ENCODE data around the gene EFNB3.

EFNB3 gene

GRCh38 chr17:7716901-7717755 lies 12.1 kb downstream of the EFNB3 start, which contains the start of gene DNAH2:
TSS of gene DNAH2 (plus strand) at chr17:7717744. CDS start at chr17:7719735, 1,991 bp downstream.
- ATAC-seq, result peak; percentile 88
- TF ChIP-seq TCF4 (CRISPR knock-in tag; IDR thresholded peaks at IDR 0.05; ENCODE audit: borderline replicate concordance), result peak; percentile 62; the same call in 1 of the 2 replicates
- TF ChIP-seq PATZ1 (CRISPR knock-in tag; IDR thresholded peaks at IDR 0.05; ENCODE audit: borderline replicate concordance), result peak; percentile 50; the same call in 1 of the 2 replicates
- TF ChIP-seq PPARA (CRISPR knock-in tag; IDR thresholded peaks at IDR 0.05; ENCODE audit: borderline replicate concordance), result no peak
- TF ChIP-seq TSHZ2 (CRISPR knock-in tag; IDR thresholded peaks at IDR 0.05), result peak; percentile 57; the same call in 1 of the 2 replicates

GRCh38 chr17:7717756-7718350 lies 12.9 kb downstream of the EFNB3 start:
- peak; percentile 26 for ATAC-seq
- TF ChIP-seq RARB (CRISPR knock-in tag; IDR thresholded peaks at IDR 0.05), result no peak
- TF ChIP-seq ISL1 (CRISPR knock-in tag; IDR thresholded peaks at IDR 0.05), result no peak
- TF ChIP-seq ESRRG (CRISPR knock-in tag; IDR thresholded peaks at IDR 0.05), result no peak
- TF ChIP-seq ZC3H10 (CRISPR knock-in tag; IDR thresholded peaks at IDR 0.05), result no peak
- TF ChIP-seq ZFP3 (CRISPR knock-in tag; IDR thresholded peaks at IDR 0.05), result no peak
- no peak for TF ChIP-seq CSDC2 (CRISPR knock-in tag; IDR thresholded peaks at IDR 0.05)
- TF ChIP-seq ZFP30 (CRISPR knock-in tag; IDR thresholded peaks at IDR 0.05), result no peak
- TF ChIP-seq ZNF565 (CRISPR knock-in tag; conservative IDR thresholded peaks at IDR 0.05; ENCODE audit: low read depth), result no peak
- no peak for TF ChIP-seq ARNTL (CRISPR knock-in tag; IDR thresholded peaks at IDR 0.05; ENCODE audit: borderline replicate concordance, low read depth)
- no peak for TF ChIP-seq ZNF70 (CRISPR knock-in tag; IDR thresholded peaks at IDR 0.05)
- TF ChIP-seq PPARA (CRISPR knock-in tag; IDR thresholded peaks at IDR 0.05; ENCODE audit: borderline replicate concordance), result no peak
- no peak for TF ChIP-seq BACH2 (CRISPR knock-in tag; IDR thresholded peaks at IDR 0.05; ENCODE audit: borderline replicate concordance)
- no peak for TF ChIP-seq PATZ1 (CRISPR knock-in tag; IDR thresholded peaks at IDR 0.05; ENCODE audit: borderline replicate concordance)
- TF ChIP-seq SNAI2 (CRISPR knock-in tag; IDR thresholded peaks at IDR 0.05), result no peak
- no peak for TF ChIP-seq POU6F1 (CRISPR knock-in tag; IDR thresholded peaks at IDR 0.05; ENCODE audit: borderline replicate concordance, low read depth)
- no peak for TF ChIP-seq TCF4 (CRISPR knock-in tag; IDR thresholded peaks at IDR 0.05; ENCODE audit: borderline replicate concordance)
- no peak for TF ChIP-seq OSR1 (CRISPR knock-in tag; IDR thresholded peaks at IDR 0.05)

GRCh38 chr17:7719661-7720060 lies 14.7 kb downstream of the EFNB3 start:
- ATAC-seq, result no peak
- TF ChIP-seq SNAI2 (CRISPR knock-in tag; IDR thresholded peaks at IDR 0.05), result no peak
- no peak for TF ChIP-seq CREB5 (CRISPR knock-in tag; IDR thresholded peaks at IDR 0.05; ENCODE audit: low read depth)
- TF ChIP-seq OSR1 (CRISPR knock-in tag; IDR thresholded peaks at IDR 0.05), result no peak
- TF ChIP-seq ISL1 (CRISPR knock-in tag; IDR thresholded peaks at IDR 0.05), result no peak
- no peak for TF ChIP-seq RARB (CRISPR knock-in tag; IDR thresholded peaks at IDR 0.05)
- TF ChIP-seq ZNF70 (CRISPR knock-in tag; IDR thresholded peaks at IDR 0.05), result no peak
- TF ChIP-seq PPARA (CRISPR knock-in tag; IDR thresholded peaks at IDR 0.05; ENCODE audit: borderline replicate concordance), result no peak
- no peak for TF ChIP-seq ZC3H10 (CRISPR knock-in tag; IDR thresholded peaks at IDR 0.05)
- no peak for TF ChIP-seq PATZ1 (CRISPR knock-in tag; IDR thresholded peaks at IDR 0.05; ENCODE audit: borderline replicate concordance)
- TF ChIP-seq TOX (CRISPR knock-in tag; IDR thresholded peaks at IDR 0.05; ENCODE audit: borderline replicate concordance), result no peak
- no peak for TF ChIP-seq CSRNP3 (CRISPR knock-in tag; IDR thresholded peaks at IDR 0.05)
